HL-60 (cell line): ENCODE data around the gene DDAH1.

ENCODE experiments used
- CTCF ChIP-seq: IDR thresholded peaks from one replicate; pipeline ENCODE4 v1.5.1; 2011; ENCODE audit warnings: low read length, control low read depth, inconsistent platforms; ENCODE audit not compliant: insufficient read depth
- GABPA ChIP-seq: IDR thresholded peaks from 2 replicates; pipeline ENCODE4 v1.6.1; 2012; ENCODE audit warnings: low read depth
- POLR2AphosphoS5 ChIP-seq: IDR thresholded peaks from 2 replicates; pipeline ENCODE4 v1.6.1; 2012; ENCODE audit warnings: low read depth
- REST ChIP-seq: IDR thresholded peaks from 2 replicates; pipeline ENCODE4 v1.6.1; 2012; ENCODE audit warnings: low read depth; ENCODE audit not compliant: insufficient replicate concordance
- SPI1 ChIP-seq: IDR thresholded peaks from 2 replicates; pipeline ENCODE4 v1.6.1; 2012; ENCODE audit warnings: low read depth, mild to moderate bottlenecking, borderline replicate concordance

GRCh38 chr1:85320371-85321131 is 144.4 kb downstream of the DDAH1 start:
- no peak for TF ChIP-seq CTCF
- no peak for TF ChIP-seq GABPA
- no peak for TF ChIP-seq POLR2AphosphoS5
- TF ChIP-seq REST = no peak
- no peak for TF ChIP-seq SPI1
